OCI-M2 (cell line): Measurements from ENCODE around the gene TAGAP.
"Not testable (repeated sequence)": the region's sequence is repeated elsewhere in the genome, so short reads cannot be mapped to it uniquely, and the experiment has no call there.

Experiments used
- DNase-seq: peaks from one replicate; lab custom pipeline; 2025; ENCODE audit not compliant: unreplicated experiment; lab: John Stamatoyannopoulos, UW

TAGAP gene

DNA sequence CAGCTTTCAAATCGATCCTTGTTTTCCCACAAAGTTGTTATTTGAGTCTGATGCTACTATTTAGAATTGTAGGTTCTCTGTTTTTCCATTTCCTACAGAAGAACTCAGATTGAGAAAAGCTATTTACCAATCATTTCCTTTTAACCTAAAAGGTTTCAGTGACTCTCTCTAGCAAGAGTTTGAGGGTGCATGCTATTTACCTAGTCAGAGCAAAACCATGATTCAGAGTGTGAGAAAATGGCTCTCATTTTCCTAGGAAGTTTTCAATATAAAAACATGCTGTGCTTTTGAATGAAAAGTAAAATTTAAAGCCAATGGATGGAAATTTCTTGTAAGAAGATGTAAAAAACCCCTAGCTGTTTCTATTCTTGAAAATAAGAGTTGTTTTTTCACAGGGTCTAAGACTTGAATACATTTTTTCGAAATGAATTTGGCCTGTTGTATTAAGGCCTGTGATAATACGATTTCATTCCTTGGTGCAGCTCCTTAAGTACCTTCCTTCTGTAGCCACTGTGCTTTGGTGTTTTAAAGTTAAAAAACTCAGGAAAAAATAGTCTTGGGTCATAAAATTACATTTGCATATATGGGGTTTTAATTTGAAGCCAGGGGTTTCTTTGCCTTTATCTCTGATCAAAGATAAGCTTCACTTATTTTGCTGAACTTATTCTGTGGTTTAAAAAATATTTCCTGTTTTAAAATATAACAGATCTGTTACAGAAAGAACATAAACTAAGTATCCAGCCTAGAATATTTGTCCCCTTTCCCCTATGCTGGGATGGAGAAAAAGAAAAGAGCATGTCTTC is 26.8 kb downstream of the TAGAP start:
- no peak for DNase-seq

DNA sequence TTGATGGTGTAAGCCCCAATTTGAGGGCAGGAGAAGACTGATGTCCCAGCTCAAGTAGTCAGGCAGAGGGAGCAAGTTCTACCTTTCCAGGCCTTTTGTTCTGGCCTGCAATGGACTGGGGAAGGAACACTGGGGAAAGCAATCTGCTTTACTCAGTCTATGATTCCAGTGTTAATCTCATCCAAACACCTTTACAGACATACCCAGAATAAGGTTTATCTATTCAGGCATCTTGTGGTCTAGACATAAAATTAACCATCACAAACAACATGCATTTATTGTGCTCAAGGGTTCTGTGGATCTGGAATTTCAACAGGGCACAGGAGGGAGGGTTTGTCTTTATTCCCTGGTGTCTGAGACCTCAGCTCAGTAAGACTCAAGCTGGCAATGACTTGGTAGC is 30.4 kb downstream of the TAGAP start:
- no peak for DNase-seq

DNA sequence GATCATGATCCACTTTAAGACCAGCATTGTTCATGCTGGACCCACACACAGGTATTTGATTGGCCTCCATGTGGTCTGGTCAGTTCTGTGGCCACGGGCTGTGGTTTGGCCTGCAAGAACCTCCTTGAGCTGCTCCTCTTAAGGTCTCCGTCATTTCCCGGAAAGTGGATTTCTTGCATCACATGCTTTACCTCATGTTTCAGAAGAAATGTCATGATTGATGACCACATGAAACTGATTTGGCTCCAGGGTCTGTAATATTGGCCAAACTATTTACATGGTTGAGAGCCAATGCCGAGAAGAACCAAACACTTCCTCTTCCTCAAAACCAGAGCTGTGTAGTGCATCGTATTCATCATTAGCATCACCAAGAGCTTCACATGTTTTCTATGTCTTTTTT is 31.6 kb downstream of the TAGAP start:
- DNase-seq, result no peak

DNA sequence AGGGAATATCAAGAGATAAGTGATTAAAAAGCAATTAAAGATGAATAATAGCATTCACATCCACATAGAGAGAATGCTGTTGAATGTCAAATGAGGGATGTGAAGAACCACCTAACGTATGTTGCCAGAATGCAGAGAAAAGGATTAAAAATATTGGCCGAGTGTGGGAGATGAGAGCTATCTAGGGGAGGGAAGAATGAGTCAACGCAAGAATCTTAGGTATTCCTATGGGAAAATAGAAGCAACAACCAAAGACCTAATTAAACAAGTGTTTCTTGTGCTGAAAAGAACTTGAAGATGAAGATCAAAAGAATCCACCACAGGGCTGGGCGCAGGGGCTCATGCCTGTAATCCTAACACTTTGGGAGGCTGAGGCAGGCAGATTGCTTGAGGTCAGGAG is 32.6 kb downstream of the TAGAP start:
- DNase-seq, result no peak

DNA sequence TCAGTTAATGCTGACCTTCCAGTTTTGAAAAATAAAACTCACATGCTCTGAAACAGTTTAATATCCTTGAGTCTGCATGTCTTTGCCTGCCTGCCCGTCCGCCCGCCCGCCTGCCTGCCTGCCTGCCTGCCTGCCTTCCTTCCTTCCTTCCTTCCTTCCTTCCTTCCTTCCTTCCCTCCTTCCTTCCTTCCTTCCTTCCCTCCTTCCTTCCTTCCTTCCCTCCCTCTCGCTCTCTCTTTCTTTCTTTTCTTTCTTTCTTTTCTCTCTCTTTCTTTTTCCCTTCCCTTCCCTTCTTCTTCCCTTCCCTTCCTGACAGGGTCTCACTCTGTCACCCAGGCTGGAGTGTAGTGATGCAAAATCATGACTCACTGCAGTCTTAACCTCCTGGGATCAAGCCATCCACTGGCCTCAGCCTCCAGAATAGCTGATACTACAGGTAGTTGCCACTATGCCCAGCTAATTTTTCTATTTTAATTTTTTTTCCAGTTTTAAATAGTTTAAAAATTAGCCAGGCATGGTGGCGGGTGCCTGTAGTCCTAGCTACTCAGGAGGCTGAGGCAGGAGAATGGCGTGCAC is 34.7 kb downstream of the TAGAP start:
- not testable (repeated sequence) for DNase-seq

DNA sequence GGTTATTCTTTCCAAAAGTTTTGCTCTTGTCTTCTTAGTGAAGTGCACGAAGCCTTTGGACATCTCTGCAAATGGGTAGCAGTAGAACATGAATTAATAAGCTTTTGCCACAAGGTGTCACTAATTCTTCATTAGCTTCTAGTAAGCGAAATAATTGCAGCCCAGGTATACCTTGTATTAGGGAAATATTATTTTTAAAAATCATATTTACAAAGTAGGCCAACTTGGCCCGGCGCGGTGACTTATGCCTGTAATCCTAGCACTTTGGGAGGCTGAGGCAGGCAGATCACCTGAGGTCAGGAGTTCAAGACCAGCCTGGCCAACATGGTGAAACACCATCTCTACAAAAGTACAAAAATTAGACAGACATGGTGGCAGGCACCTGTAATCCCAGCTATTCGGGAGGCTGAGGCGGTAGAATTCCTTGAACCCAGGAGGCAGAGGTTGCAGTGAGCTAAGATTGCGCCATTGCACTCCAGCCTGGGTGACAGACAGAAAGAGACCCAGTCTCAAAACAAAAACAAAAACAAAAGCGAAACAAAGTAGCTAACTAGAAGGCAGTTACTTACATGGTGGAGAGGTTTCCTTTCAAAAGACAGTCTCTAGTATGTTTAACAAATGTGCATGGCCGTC is 36.0 kb downstream of the TAGAP start:
- no peak for DNase-seq

DNA sequence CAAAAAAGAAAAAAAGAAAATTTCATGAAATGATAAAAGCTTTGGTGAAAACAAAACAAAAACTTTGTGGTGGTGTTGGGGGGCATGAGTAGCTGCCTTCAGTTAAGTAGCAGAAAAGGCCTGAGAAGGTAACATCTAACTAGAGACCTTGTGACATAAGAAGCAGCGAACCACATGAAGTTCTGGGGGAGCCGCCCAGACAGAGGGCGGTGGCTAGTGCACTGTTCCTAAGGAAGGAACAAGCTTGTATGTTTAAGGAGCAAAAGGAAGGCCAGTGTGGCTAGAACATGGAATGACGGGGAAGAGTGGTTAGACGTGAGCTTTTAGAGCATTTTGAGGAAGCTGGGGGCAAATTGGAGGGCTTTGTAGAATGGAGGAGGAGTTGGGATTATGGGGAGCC is 37.3 kb downstream of the TAGAP start:
- no peak for DNase-seq

DNA sequence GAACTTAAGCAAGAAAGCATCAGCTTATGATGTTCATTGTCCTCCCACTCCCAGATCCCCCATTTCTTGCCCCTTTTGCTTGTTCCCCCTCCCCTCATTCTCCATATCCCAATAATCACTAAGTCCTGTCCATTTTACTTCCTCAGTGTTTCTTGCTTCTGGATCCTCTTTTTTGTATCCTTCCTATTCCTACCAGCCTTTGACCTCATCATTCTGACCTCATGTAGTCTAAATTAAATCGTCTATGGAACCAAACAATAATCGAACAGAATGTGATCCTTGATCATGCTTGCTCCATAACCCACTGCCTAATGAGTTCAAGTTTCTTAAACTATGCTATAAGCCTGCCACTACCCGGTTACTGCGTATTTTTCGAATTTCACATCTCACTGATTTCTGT is 39.4 kb downstream of the TAGAP start:
- no peak for DNase-seq

DNA sequence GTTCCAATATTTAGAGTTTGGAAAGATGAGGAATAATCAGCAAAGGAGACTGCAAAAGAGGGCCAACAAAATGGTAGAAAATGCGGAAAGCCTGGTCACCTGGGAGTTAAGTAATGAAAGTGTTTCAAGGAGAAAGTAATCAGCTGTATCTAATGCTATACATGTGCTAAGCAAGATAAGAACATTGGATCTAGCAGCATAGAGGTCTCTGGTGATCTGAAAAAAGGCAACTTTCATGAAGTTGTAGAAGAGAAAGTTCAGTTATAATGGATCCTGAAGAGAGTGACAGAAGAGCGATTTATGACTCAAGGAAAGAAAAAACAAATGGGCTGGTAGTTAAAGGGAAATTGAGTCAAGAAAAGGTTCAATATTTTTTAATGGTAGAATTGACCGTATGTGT is 40.2 kb downstream of the TAGAP start:
- DNase-seq, result no peak

DNA sequence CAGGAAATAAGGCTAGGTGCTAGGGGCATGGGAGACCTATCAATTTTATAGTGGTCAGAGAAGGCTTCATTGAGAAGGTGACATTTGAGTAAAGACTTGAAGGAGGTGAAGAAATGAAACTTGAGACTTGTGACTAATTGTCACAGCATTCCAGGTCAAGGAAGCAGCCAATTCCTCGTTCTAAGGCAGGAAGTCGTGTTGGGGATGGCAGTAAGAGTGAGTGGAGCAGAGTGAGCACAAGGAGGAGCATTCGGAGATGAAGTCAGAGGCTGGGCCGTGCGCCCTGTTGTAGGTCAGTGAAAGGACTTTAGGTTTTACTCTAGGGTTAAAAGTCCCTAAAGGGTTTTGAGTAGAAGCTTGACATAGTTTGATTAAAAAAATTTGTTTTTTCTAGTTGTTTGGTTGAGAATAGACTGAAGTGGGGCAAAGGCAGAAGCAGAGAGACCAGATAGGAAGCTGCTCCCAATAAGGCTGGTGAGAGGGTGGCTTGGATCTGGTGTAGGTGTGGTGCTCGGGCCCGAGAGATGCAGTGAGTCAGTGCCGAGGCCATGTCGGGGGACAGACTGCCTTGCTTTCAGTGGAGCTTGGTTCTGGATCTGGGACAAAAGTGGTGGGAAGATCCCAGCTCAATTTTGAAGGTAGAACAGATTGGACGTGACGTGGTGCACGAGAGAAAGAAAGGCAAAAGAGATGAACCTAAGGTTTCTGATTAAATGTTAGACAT is 42.2 kb downstream of the TAGAP start:
- no peak for DNase-seq

DNA sequence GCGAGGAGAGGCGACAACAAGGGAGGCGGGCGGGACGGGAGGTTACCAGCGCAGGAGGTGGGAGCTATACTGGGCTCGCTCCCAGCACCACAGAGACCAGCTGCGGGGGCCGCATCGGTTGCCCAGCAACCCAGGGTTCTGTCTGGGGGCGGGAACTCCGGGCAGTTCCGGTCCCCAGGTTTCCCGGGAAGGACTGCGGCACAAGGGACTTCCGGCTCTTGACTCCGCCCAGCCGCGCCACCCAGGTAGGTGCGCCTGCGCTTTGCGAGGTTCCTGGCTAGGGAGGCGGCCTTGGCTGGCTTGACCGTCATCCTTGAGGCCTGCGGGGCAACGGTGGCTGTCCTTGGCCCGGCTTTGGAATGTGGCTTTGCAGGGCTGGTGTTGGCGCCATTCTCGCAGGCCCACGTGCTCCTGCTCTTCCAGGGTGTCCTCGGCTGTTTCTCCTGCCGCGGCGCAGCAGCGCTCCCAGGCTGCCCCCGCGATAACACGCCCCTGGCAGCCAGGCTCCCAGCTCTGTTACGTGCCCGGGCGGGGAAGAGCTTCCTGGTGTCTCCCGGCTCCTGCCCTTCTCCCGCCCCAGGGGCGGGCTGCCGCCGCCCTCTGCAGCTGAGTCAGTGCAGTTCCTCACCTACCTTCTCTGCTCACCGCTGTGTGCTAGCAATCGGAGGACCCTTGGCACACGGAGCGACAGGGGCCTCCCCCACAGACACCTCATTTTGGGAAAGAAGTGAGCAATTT is 45.0 kb downstream of the TAGAP start, which contains the start of gene RSPH3:
TSS of gene RSPH3 (minus strand) at position 537 of the 738 bp plus-strand sequence. CDS start 652 bp downstream, outside the sequence.
- DNase-seq, result peak; percentile 89

DNA sequence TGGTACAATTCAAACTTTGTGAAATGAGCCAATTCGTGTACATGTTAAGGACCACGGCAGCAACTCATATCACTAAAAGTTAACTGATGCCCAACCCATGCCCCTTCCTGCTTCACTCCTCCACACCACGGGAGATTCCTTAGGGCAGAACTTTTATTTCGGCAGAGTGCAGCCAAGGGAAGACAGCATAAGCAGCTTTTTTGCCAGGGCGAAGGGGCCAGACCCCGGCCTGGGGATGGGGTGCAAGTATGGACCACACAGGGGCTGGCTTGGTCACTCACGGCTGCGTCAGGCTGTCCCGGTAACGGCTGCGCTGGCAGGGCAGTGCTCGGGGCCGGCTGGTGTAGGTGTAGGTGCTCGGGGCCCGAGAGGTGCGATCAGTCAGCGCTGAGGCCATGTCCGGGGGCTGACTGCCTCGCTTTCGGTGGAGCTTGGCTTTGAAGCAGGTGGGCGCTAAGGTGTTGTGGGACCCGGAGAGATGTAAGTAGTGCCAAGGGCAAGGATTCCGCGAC is 45.6 kb downstream of the TAGAP start:
- no peak for DNase-seq

DNA sequence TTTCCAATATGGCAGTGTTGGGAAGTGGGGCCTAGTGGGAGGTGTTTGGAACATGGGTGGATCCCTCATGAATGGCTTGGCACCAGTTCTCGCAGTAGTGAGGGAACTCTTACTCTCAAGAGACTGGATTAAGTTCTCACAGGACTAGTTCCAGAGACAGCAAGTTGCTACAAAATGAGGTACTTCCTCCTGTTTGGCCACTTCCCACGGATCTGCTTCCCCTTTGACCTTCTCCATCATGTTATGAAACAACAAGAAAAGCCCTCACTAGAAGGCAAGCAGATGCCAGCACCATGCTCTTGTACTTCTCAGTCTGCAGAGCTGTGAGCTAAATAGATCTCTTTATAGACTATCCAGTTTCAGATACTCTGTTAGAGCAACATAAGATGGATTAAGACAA is 47.9 kb downstream of the TAGAP start:
- DNase-seq, result no peak

DNA sequence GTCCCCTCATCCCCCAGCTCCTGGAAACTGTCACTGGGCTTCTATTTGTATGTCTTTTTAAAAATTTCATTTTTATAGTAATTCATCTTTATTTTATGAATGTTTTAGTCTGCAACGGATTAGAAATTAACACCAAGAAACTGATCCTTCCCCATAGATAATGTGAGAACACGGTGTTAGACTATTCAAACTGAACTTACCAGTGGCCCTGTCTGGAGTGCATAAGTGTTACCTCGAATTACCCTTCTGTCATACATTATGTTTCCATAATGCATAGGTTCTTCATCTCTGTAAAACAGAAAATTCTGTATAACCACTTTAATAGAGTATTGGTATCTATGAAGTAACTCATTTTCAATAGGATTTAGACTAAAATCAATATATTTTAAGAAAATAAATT is 51.2 kb downstream of the TAGAP start:
- no peak for DNase-seq

DNA sequence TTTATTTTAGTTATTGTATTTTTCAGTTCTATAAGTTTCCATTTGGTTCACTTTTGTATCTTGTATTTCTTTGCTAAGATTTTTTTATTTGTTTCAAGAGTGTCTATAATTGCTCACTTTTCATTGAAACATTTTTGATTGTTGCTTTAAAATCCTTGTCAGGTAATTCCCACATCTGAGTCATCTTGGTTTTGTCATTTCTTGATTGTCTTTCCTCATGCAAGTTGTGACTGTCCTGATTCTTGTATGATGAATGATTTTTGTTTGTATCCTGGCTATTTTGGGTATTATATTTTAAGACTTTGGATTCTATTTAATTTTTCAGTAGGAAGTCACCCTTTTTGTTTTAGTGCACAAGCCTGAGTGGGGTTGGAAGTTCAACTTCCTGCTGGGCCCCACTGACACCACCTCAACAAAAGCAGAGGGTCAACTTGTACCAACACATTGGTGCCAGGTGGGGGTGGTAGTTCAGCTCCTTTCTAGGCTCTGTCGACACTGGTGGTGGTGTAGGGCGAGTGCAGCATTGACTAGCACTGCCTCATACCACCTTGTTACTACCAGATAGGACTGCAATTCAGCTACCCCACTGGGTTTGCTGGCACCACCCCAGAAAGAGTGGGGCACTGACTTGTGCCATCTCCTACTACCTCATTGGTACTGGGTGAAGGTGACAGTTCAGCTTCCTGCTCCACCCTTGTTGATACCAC is 53.6 kb downstream of the TAGAP start:
- DNase-seq, result no peak

DNA sequence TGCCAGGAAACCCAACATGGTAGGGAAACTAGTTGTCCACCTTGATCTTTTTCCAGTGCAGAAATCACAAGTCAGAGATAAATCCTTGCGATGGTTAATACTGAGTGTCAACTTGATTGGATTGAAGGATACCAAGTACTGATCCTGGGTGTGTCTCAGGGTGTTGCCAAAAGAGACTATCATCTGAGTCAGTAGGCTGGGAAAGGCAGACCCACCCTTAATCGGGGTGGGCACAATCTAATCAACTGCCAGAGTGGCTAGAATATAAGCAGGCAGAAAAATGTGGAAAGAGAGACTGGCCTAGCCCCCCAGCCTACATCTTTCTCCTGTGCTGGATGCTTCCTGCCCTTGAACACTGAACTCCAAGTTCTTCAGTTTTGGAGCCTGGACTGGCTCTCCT is 55.1 kb downstream of the TAGAP start:
- not testable (repeated sequence) for DNase-seq

DNA sequence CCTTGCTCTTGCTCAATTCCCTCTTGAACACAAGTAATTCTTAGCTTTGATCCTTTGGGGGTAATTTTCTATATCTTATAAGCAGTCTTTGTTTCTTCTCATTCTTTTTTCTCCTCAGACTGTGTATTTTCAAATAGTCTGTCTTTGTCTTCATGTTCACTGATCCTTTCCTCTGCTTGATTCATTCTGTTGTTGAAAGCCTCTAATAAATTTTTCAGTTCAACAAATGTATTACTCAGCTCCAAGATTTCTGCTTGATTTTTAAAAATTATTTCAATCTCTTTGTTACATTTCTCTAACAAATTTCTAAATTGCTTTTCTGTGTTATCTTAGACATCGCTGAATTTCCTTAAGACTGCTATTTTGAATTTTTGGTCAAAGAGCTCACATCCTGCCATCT is 56.3 kb downstream of the TAGAP start:
- DNase-seq, result no peak

DNA sequence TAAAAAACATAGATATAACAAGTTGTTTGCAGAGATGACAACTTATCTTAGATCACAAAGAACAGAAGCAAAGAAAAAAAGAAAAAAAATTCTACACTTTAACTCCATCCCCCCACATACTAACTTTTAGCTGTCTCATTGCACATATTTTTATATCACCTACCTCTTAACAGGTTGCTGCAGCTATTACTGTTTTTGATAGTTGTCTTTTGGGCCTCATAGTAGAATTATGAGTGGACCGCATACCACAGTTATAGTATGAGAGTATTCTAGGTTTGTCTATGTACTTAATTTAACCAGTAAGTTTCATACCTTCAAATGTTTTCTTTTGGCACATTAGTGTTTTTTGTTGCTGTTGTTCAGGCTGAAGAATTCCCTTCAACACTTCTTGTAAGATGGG is 57.1 kb downstream of the TAGAP start:
- no peak for DNase-seq
